Ascending aorta (tissue), 2 donors: ENCODE measurements around the gene PLAC8L1. TPM values are rescaled to one million over a fixed set of nuclear protein-coding genes. Genes with fewer than 3 reads are reported as not detected.

Experiments
- DNase-seq, 2 donors: peaks; one replicate each; pipeline ENCODE4 v3.0.0-alpha.2; 2019; ENCODE audit warnings: low spot score in 2 of 2
- H3K27ac ChIP-seq, 2 donors: fragments of 200-600 bp; sonication (generic); one replicate each; pipeline ENCODE4 v1.5.1; 2016 to 2017; ENCODE audit warnings: mild to moderate bottlenecking in 1 of 2
- H3K27me3 ChIP-seq: fragments of 200-600 bp; sonication (generic); one replicate; pipeline ENCODE4 v1.5.1; 2017
- H3K36me3 ChIP-seq, 2 donors: fragments of 200-600 bp; sonication (generic); one replicate each; pipeline ENCODE4 v1.5.1; 2016
- H3K4me1 ChIP-seq, 2 donors: fragments of 200-600 bp; sonication (generic); one replicate each; pipeline ENCODE4 v1.5.1; 2016 to 2017; ENCODE audit warnings: mild to moderate bottlenecking in 1 of 2
- H3K4me3 ChIP-seq, 2 donors: fragments of 200-600 bp; sonication (generic); one replicate each; pipeline ENCODE4 v1.5.1; 2016 to 2017; ENCODE audit warnings: mild to moderate bottlenecking in 1 of 2
- H3K9me3 ChIP-seq, 2 donors: fragments of 200-600 bp; sonication (generic); one replicate each; pipeline ENCODE4 v1.5.1; 2016
- intact Hi-C: fragments of 100-400 bp; cut with DNase I; formaldehyde crosslinking; loops from one replicate; pipeline ENCODE4 v1.15.1; 2023
- total RNA-seq: library from RNA; depleted of rRNA; stranded (reverse); fragments of >200 nt; gene quantifications from one replicate; pipeline ENCODE4 v1.1.0, GENCODE V29; 2016
- TF ChIP-seq, protein P1 (sequence below), 3 experiments: fragments of 200-600 bp in 2 of 3; fragments of 450-650 bp in 1 of 3; sonication (generic) in 2 of 3; IDR thresholded peaks; one replicate each; pipeline ENCODE4 v1.5.1; 2016 to 2019; ENCODE audit warnings: antibody characterized with exemption in 3 of 3, mild to moderate bottlenecking in 1 of 3, moderate library complexity in 1 of 3

Gene PLAC8L1
- total RNA-seq, 1 donor from 2014 or later = not detected

DNA sequence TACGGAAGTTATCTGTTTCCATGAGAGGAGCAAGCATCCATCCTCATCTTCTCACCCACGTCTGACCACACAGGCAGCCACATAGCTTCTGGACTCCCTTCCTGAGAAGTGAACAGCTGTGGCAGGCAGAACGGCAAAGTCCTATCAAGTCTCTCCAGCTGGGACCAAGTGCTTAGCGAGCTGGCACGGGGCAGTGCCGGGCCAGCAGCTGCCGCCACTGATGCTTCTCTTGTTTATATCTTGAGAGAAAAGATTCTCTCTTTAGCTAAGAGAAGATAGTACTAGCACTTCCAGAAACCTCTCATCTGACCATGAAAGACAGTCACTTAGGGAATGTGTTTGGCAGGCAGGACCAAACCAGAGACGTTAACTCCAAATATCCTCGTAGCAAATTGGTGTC lies 37.2 kb downstream of the PLAC8L1 start:
- no peak for DNase-seq
- no peak overlapping the region for H3K27ac ChIP-seq
- intact Hi-C loops = no loop called here
- peaks cover 0 to 10% of the 10 kb centered on the region in 2 donors for H3K4me1 ChIP-seq
- TF ChIP-seq, protein P1, sequence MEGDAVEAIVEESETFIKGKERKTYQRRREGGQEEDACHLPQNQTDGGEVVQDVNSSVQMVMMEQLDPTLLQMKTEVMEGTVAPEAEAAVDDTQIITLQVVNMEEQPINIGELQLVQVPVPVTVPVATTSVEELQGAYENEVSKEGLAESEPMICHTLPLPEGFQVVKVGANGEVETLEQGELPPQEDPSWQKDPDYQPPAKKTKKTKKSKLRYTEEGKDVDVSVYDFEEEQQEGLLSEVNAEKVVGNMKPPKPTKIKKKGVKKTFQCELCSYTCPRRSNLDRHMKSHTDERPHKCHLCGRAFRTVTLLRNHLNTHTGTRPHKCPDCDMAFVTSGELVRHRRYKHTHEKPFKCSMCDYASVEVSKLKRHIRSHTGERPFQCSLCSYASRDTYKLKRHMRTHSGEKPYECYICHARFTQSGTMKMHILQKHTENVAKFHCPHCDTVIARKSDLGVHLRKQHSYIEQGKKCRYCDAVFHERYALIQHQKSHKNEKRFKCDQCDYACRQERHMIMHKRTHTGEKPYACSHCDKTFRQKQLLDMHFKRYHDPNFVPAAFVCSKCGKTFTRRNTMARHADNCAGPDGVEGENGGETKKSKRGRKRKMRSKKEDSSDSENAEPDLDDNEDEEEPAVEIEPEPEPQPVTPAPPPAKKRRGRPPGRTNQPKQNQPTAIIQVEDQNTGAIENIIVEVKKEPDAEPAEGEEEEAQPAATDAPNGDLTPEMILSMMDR (IDR thresholded peaks at IDR 0.05) = no peak
- no peaks in the 10 kb centered on the region for H3K9me3 ChIP-seq
- no peaks in the 10 kb centered on the region for H3K36me3 ChIP-seq
- H3K4me3 ChIP-seq = no peak overlapping the region
- no peaks in the 10 kb centered on the region for H3K27me3 ChIP-seq

GRCh38 chr5:146066968-146067367 lies 38.4 kb downstream of the PLAC8L1 start:
- no peak overlapping the region for H3K4me3 ChIP-seq
- no peak for DNase-seq
- intact Hi-C loops = no loop called here
- H3K4me1 ChIP-seq = peaks cover 0 to 5% of the 10 kb centered on the region in 2 donors
- TF ChIP-seq, protein P1 (IDR thresholded peaks at IDR 0.05) = no peak
- H3K36me3 ChIP-seq = no peaks in the 10 kb centered on the region
- H3K27me3 ChIP-seq = no peaks in the 10 kb centered on the region
- no peak overlapping the region for H3K27ac ChIP-seq
- H3K9me3 ChIP-seq = no peaks in the 10 kb centered on the region

GRCh38 chr5:146060221-146060585 lies 45.2 kb downstream of the PLAC8L1 start:
- no peak for DNase-seq
- Histone ChIP-seq H3K27me3 (no peaks in the 10 kb centered on the region), H3K36me3 (no peaks in the 10 kb centered on the region), H3K9me3 (no peaks in the 10 kb centered on the region), H3K4me1 (no peaks in the 10 kb centered on the region), H3K27ac (no peak overlapping the region), H3K4me3 (no peak overlapping the region)
- intact Hi-C loops = no loop called here
- TF ChIP-seq, protein P1 (IDR thresholded peaks at IDR 0.05) = no peak

DNA sequence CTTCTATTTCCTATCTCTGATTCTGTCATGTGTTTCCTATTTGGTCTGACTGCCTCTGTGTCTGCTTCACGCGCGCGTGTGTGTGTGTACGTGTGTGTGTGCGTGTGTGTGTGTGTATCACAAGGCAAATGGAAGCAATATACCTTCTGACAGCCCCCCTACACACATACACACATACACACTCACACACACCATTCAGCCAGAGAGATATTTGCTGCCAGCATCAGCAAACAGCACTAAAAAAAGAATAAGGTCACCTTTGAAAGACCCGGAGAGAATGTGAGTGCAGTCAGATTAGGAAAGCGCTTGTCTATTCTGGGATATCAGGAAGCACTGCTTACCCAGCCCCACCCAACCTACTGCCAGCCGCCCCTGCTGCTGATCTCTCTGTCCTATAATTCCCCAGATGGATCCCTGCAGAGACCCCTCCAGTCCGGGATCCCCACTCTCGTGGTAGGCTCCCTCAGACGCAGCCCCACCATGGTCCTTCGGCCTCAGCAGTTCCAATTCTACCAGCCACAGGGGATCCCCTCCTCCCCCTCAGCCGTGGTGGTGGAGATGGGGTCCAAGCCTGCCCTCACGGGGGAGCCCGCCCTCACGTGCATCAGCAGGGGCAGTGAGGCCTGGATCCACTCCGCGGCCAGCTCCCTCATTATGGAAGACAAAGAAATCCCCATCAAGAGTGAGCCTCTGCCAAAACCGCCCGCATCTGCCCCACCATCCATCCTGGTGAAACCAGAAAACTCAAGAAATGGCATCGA lies 45.7 kb downstream of the PLAC8L1 start:
- intact Hi-C loops = no loop called here
- Histone ChIP-seq H3K27me3 (no peaks in the 10 kb centered on the region), H3K9me3 (no peaks in the 10 kb centered on the region), H3K4me1 (no peaks in the 10 kb centered on the region), H3K27ac (no peak overlapping the region), H3K4me3 (no peak overlapping the region), H3K36me3 (no peaks in the 10 kb centered on the region)
- TF ChIP-seq, protein P1 (IDR thresholded peaks at IDR 0.05) = no peak
- no peak for DNase-seq

DNA sequence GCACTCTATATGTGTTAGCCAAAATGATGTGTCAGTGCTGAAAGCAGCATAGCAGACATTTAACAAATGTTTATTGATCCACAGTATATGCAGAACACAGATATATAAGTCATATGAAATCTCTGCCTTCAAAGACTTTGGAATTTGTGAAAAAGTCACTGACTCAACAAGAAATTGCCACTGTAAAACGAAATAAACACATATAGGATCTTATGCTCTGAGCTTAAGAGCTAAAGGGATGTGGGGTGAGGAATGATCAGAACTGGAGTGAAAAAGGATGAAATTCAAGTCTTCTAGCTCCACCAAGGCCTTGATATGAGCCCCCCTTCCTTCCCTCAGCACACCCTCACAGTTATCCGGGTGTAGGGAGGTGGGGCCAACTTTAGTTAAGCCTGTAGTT lies 49.9 kb downstream of the PLAC8L1 start:
- no peaks in the 10 kb centered on the region for H3K27me3 ChIP-seq
- DNase-seq = no peak
- H3K4me3 ChIP-seq = no peak overlapping the region
- intact Hi-C loops = no loop called here
- H3K9me3 ChIP-seq = no peaks in the 10 kb centered on the region
- H3K4me1 ChIP-seq = no peaks in the 10 kb centered on the region
- no peaks in the 10 kb centered on the region for H3K36me3 ChIP-seq
- no peak overlapping the region for H3K27ac ChIP-seq
- TF ChIP-seq, protein P1 (IDR thresholded peaks at IDR 0.05) = no peak
